GM23338 (cell line): ENCODE data around the gene HARS1.

Source experiments
- CREB1 ChIP-seq: fragments of 250-450 bp; sonication (Bioruptor Pico); IDR thresholded peaks from 2 replicates; pipeline ENCODE4 v1.5.0; 2020; ENCODE audit warnings: low read depth, mild to moderate bottlenecking, moderate library complexity
- EZH2 ChIP-seq: fragments of 200-600 bp; sonication (generic); IDR thresholded peaks from one replicate; pipeline ENCODE4 v1.8.0; 2017; ENCODE audit warnings: antibody characterized with exemption, mild to moderate bottlenecking, low read depth; ENCODE audit not compliant: unreplicated experiment
- EZH2phosphoT487 ChIP-seq: fragments of 200-600 bp; sonication (generic); IDR thresholded peaks from one replicate; pipeline ENCODE4 v1.8.1; 2018; ENCODE audit warnings: antibody characterized with exemption; ENCODE audit not compliant: unreplicated experiment
- JUNB ChIP-seq: IDR thresholded peaks from one replicate; pipeline ENCODE4 v1.6.1; 2016; ENCODE audit warnings: antibody characterized with exemption; ENCODE audit not compliant: unreplicated experiment
- NANOG ChIP-seq: IDR thresholded peaks from 2 replicates; pipeline ENCODE4 v1.6.1; 2016; ENCODE audit warnings: antibody characterized with exemption, borderline replicate concordance
- POLR2AphosphoS5 ChIP-seq: IDR thresholded peaks from 2 replicates; pipeline ENCODE4 v1.6.1; 2016; ENCODE audit warnings: antibody characterized with exemption, low read depth
- ZNF331 ChIP-seq: fragments of 250-450 bp; sonication (Bioruptor Pico); IDR thresholded peaks from 2 replicates; pipeline ENCODE4 v1.5.0; 2020; ENCODE audit warnings: low read depth, mild to moderate bottlenecking, moderate library complexity
- TF ChIP-seq, protein P1 (sequence below), 2 experiments: fragments of 200-600 bp in 1 of 2; sonication (generic) in 1 of 2; conservative IDR thresholded peaks; 2 replicates each; pipeline versions ENCODE4 v1.5.1 to v1.6.1; 2016 to 2017; ENCODE audit warnings: antibody characterized with exemption in 2 of 2, low read depth in 2 of 2, mild to moderate bottlenecking in 2 of 2, moderate library complexity in 1 of 2
- TF ChIP-seq, protein P2 (sequence below): IDR thresholded peaks from one replicate; pipeline ENCODE4 v1.6.1; 2018; ENCODE audit warnings: antibody characterized with exemption; ENCODE audit not compliant: unreplicated experiment

DNA sequence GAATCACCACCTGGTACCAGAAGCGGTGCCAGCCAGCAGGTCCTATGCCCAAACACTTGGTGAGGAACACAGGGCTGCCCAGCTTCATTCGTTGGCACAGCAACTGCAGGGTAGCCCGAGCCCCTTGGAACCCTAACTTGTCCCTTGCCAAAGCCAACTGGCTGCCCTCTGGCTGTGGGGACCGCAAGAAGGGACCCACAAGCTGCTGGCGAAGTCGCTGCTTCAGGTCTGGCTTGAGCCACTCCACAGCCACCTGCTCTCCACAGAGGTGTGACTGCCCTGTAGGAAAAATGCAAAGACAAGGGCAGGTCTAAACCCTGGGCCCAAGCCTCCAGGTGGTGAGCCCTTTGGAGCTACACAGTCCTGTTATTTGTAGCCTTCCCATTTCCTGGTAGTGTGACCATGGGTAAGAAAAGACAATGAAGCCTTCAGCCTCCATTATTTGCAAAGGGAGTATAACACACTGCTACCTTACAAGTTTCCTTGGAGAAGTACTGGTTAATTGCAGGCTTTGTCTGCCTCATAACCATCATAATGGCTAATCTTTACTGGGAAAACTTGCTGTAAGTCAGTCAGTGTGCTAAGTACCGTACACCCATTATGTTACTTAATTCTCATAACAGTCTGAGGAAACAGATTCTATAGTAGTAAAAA lies 19.6 kb downstream of the HARS1 start:
- TF ChIP-seq, protein P1, sequence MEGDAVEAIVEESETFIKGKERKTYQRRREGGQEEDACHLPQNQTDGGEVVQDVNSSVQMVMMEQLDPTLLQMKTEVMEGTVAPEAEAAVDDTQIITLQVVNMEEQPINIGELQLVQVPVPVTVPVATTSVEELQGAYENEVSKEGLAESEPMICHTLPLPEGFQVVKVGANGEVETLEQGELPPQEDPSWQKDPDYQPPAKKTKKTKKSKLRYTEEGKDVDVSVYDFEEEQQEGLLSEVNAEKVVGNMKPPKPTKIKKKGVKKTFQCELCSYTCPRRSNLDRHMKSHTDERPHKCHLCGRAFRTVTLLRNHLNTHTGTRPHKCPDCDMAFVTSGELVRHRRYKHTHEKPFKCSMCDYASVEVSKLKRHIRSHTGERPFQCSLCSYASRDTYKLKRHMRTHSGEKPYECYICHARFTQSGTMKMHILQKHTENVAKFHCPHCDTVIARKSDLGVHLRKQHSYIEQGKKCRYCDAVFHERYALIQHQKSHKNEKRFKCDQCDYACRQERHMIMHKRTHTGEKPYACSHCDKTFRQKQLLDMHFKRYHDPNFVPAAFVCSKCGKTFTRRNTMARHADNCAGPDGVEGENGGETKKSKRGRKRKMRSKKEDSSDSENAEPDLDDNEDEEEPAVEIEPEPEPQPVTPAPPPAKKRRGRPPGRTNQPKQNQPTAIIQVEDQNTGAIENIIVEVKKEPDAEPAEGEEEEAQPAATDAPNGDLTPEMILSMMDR (conservative IDR thresholded peaks at IDR 0.05; ENCODE audit: low read depth in 2 of 2): no peak
- peak; percentile 4; the same call in 1 of the 2 replicates for TF ChIP-seq POLR2AphosphoS5
- no peak for TF ChIP-seq EZH2phosphoT487
- TF ChIP-seq, protein P2, sequence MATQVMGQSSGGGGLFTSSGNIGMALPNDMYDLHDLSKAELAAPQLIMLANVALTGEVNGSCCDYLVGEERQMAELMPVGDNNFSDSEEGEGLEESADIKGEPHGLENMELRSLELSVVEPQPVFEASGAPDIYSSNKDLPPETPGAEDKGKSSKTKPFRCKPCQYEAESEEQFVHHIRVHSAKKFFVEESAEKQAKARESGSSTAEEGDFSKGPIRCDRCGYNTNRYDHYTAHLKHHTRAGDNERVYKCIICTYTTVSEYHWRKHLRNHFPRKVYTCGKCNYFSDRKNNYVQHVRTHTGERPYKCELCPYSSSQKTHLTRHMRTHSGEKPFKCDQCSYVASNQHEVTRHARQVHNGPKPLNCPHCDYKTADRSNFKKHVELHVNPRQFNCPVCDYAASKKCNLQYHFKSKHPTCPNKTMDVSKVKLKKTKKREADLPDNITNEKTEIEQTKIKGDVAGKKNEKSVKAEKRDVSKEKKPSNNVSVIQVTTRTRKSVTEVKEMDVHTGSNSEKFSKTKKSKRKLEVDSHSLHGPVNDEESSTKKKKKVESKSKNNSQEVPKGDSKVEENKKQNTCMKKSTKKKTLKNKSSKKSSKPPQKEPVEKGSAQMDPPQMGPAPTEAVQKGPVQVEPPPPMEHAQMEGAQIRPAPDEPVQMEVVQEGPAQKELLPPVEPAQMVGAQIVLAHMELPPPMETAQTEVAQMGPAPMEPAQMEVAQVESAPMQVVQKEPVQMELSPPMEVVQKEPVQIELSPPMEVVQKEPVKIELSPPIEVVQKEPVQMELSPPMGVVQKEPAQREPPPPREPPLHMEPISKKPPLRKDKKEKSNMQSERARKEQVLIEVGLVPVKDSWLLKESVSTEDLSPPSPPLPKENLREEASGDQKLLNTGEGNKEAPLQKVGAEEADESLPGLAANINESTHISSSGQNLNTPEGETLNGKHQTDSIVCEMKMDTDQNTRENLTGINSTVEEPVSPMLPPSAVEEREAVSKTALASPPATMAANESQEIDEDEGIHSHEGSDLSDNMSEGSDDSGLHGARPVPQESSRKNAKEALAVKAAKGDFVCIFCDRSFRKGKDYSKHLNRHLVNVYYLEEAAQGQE: no peak
- no peak for TF ChIP-seq EZH2
- no peak for TF ChIP-seq CREB1 (CRISPR knock-in tag)
- no peak for TF ChIP-seq JUNB
- no peak for TF ChIP-seq ZNF331 (CRISPR knock-in tag)
- TF ChIP-seq NANOG: peak; percentile 41; the same call in 1 of the 2 replicates
